K562 (cell line): ENCODE results near the gene NEK2. TPM values are rescaled to one million over a fixed set of nuclear protein-coding genes. Genes with fewer than 3 reads are reported as not detected.

Experiments
- CHCHD3 ChIP-seq: fragments of 250-450 bp; sonication (Bioruptor Pico); IDR thresholded peaks from 2 replicates; pipeline ENCODE4 v2.1.2; 2022; ENCODE audit warnings: mild to moderate bottlenecking
- E2F6 ChIP-seq, 2 experiments: IDR thresholded peaks; 2 replicates each; pipeline ENCODE4 v1.6.1; 2011; ENCODE audit warnings: borderline replicate concordance in 1 of 2, control low read depth in 1 of 2, low read depth in 1 of 2, low read length in 1 of 2, mild to moderate bottlenecking in 1 of 2, mixed read lengths in 1 of 2, moderate library complexity in 1 of 2; ENCODE audit not compliant: insufficient read depth in 1 of 2, insufficient read length in 1 of 2, poor library complexity in 1 of 2, severe bottlenecking in 1 of 2; ENCODE audit errors: extremely low read depth in 1 of 2
- E4F1 ChIP-seq: fragments of 250-450 bp; sonication (Bioruptor Pico); IDR thresholded peaks from 2 replicates; pipeline ENCODE4 v1.5.0; 2021; ENCODE audit warnings: mild to moderate bottlenecking, borderline replicate concordance
- GABPB2 ChIP-seq: fragments of 250-450 bp; sonication (Bioruptor Pico); conservative IDR thresholded peaks from 2 replicates; pipeline ENCODE4 v1.5.1; 2021; ENCODE audit warnings: mild to moderate bottlenecking
- ILK ChIP-seq: fragments of 450-650 bp; IDR thresholded peaks from 2 replicates; pipeline ENCODE4 v1.6.1; 2016; ENCODE audit warnings: missing genetic modification characterization, low read depth, mild to moderate bottlenecking, missing compliant biosample characterization, moderate library complexity, borderline replicate concordance
- IRF1 ChIP-seq: sonication (generic); formaldehyde crosslinking; IDR thresholded peaks from 2 replicates; pipeline ENCODE4 v1.8.0; 2022; ENCODE audit warnings: missing genetic modification reagents, mild to moderate bottlenecking, borderline replicate concordance
- JUND ChIP-seq, 2 experiments: IDR thresholded peaks; 2 replicates in 1 of 2; 3 replicates in 1 of 2; pipeline ENCODE4 v1.6.1; 2011; ENCODE audit warnings: borderline replicate concordance in 2 of 2, low read depth in 2 of 2, low read length in 2 of 2, improper control_type of control experiment in 1 of 2, missing biosample characterization in 1 of 2, missing genetic modification characterization in 1 of 2, missing genetic modification reagents in 1 of 2
- MLX ChIP-seq, 2 experiments: fragments of 450-650 bp in 1 of 2; sonication (generic) in 1 of 2; formaldehyde crosslinking; conservative IDR thresholded peaks; 2 replicates each; pipeline versions ENCODE4 v1.4.0 to v1.8.1; 2020 to 2022; ENCODE audit warnings: mild to moderate bottlenecking in 1 of 2, missing genetic modification reagents in 1 of 2
- PHF21A ChIP-seq: fragments of 450-650 bp; IDR thresholded peaks from 2 replicates; pipeline ENCODE4 v1.6.1; 2017; ENCODE audit warnings: low read depth, borderline replicate concordance
- RCOR1 ChIP-seq, 2 experiments: IDR thresholded peaks; 2 replicates each; pipeline ENCODE4 v1.6.1; 2012; ENCODE audit warnings: low read depth in 2 of 2, low read length in 2 of 2, borderline replicate concordance in 1 of 2, improper control_type of control experiment in 1 of 2
- SFPQ ChIP-seq: fragments of 200-400 bp; formaldehyde crosslinking; IDR thresholded peaks from 2 replicates; pipeline ENCODE4 v1.6.1; 2017; ENCODE audit warnings: mild to moderate bottlenecking, low read depth, low read length, moderate library complexity
- ZC3H11A ChIP-seq: IDR thresholded peaks from 2 replicates; pipeline ENCODE4 v1.6.1; 2012; ENCODE audit warnings: low read depth, low read length, improper control_type of control experiment
- ZNF184 ChIP-seq: sonication (generic); formaldehyde crosslinking; IDR thresholded peaks from 2 replicates; pipeline ENCODE4 v1.5.0; 2020; ENCODE audit warnings: missing genetic modification reagents
- ZNF197 ChIP-seq: fragments of 200-800 bp; sonication (Bioruptor generic); IDR thresholded peaks from 2 replicates; pipeline ENCODE4 v1.6.1; 2016; ENCODE audit warnings: low read depth, missing genetic modification characterization, missing compliant biosample characterization
- ZNF23 ChIP-seq: fragments of 250-450 bp; sonication (Bioruptor Pico); IDR thresholded peaks from 2 replicates; pipeline ENCODE4 v1.4.0; 2020; ENCODE audit warnings: mild to moderate bottlenecking
- ZNF324 ChIP-seq: fragments of 250-450 bp; sonication (Bioruptor Pico); IDR thresholded peaks from 2 replicates; pipeline ENCODE4 v1.4.0; 2020; ENCODE audit warnings: mild to moderate bottlenecking
- ZNF444 ChIP-seq: fragments of 250-450 bp; sonication (Bioruptor Pico); IDR thresholded peaks from 2 replicates; pipeline ENCODE4 v1.4.0; 2020; ENCODE audit warnings: mild to moderate bottlenecking, moderate library complexity
- ZNF707 ChIP-seq: fragments of 250-450 bp; sonication (Bioruptor Pico); conservative IDR thresholded peaks from 2 replicates; pipeline ENCODE4 v1.8.0; 2022; ENCODE audit warnings: inconsistent platforms, mild to moderate bottlenecking, moderate library complexity
- polyA plus RNA-seq, 8 experiments: library from polyadenylated mRNA; depleted of rRNA in 4 of 8; stranded (reverse) in 5 of 8; unstranded in 3 of 8; fragments of >200 nt; fragmentation: Nextera tagmentation in 2 of 8; fragmentation: Illumina TruSeq in 1 of 8; extraction: Ambion mirVana in 2 of 8; extraction: Trizol in 1 of 8; gene quantifications; 2 replicates each; pipeline versions ENCODE4 v1.2.1 to v1.2.3, GENCODE V29; 2011 to 2014; ENCODE audit warnings: inconsistent platforms in 1 of 8, missing spikeins in 1 of 8
- total RNA-seq, 7 experiments: library from RNA; depleted of rRNA in 6 of 7; stranded (reverse); fragments of >200 nt in 6 of 7; fragmentation: Illumina TruSeq in 2 of 7; extraction: Trizol in 2 of 7; gene quantifications; 2 replicates each; pipeline versions ENCODE4 v1.2.1 to v1.2.3, GENCODE V29; 2011 to 2021; ENCODE audit warnings: low replicate concordance in 1 of 7

The NEK2 gene
- total and polyA plus RNA-seq, 9 of the 15 experiments (the other 6 are each of a cell fraction or from before 2014, with no cell fraction given): 30.0 to 74.7 (median 66.4) TPM

GRCh38 chr1:211630236-211631081 is 45.0 kb downstream of the NEK2 start (continued):
- TF ChIP-seq E2F6 (IDR thresholded peaks at IDR 0.05; ENCODE audit: borderline replicate concordance in 1 of 2, extremely low read depth in 1 of 2, insufficient read depth in 1 of 2, insufficient read length in 1 of 2, low read depth in 1 of 2, low read length in 1 of 2, poor library complexity in 1 of 2, severe bottlenecking in 1 of 2) (peak; percentile 73 to 82), MLX (CRISPR knock-in tag; conservative IDR thresholded peaks at IDR 0.05) (no peak), RCOR1 (IDR thresholded peaks at IDR 0.05; ENCODE audit: borderline replicate concordance in 1 of 2, low read depth in 2 of 2, low read length in 2 of 2) (peak; percentile 92 to 99), ZNF324 (CRISPR knock-in tag) (no peak), SFPQ (no peak), PHF21A (peak; percentile 42; the same call in 1 of the 2 replicates), JUND (IDR thresholded peaks at IDR 0.05; ENCODE audit: borderline replicate concordance, low read depth, low read length) (peak; percentile 81), JUND (tag; IDR thresholded peaks at IDR 0.05; ENCODE audit: borderline replicate concordance, low read depth, low read length) (peak; percentile 73; the same call in 1 of the 3 replicates), GABPB2 (CRISPR knock-in tag) (no peak), IRF1 (no peak), ZNF197 (CRISPR knock-in tag) (no peak), E4F1 (CRISPR knock-in tag) (no peak), CHCHD3 (CRISPR knock-in tag) (peak; percentile 58; the same call in 1 of the 2 replicates), ZNF444 (CRISPR knock-in tag) (no peak), ZNF707 (CRISPR knock-in tag) (no peak), ZNF184 (CRISPR knock-in tag) (no peak), ILK (tag) (no peak), ZNF23 (no peak), ZC3H11A (0 out of 2 replicates have a peak, but pooled peaks have one; percentile 29)
